NCI-H2171 treated with DMSO at 0.1 percent for 48 hours (cell line): ENCODE results near the gene NBL1.

Experiments used
- DNase-seq: peaks from one replicate; lab custom pipeline; 2025; lab: John Stamatoyannopoulos, UW

NBL1 gene

GRCh38 chr1:19670787-19671186 is 26.7 kb downstream of the NBL1 start:
- no peak for DNase-seq

GRCh38 chr1:19672237-19672636 is 28.1 kb downstream of the NBL1 start:
- DNase-seq = no peak

GRCh38 chr1:19675797-19676196 is 31.7 kb downstream of the NBL1 start:
- DNase-seq = no peak

- DNase-seq = no peak
Observed at GRCh38 chr1:19676438-19676922, 32.4 kb downstream of the NBL1 start.

- no peak for DNase-seq
Observed at GRCh38 chr1:19678493-19678892, 34.4 kb downstream of the NBL1 start.

GRCh38 chr1:19678931-19679453 is 34.9 kb downstream of the NBL1 start:
- no peak for DNase-seq

- no peak for DNase-seq
Observed at GRCh38 chr1:19679691-19680090, 35.6 kb downstream of the NBL1 start.

- DNase-seq = no peak
Observed at GRCh38 chr1:19680644-19681043, 36.5 kb downstream of the NBL1 start.

- no peak for DNase-seq
Observed at GRCh38 chr1:19682257-19682656, 38.1 kb downstream of the NBL1 start.

- no peak for DNase-seq
Observed at GRCh38 chr1:19682901-19683300, 38.8 kb downstream of the NBL1 start.

GRCh38 chr1:19683351-19683750 is 39.2 kb downstream of the NBL1 start:
- DNase-seq = no peak

GRCh38 chr1:19684677-19685076 is 40.6 kb downstream of the NBL1 start:
- DNase-seq = no peak

GRCh38 chr1:19685994-19686393 is 41.9 kb downstream of the NBL1 start:
- DNase-seq = no peak

GRCh38 chr1:19687414-19687813 is 43.3 kb downstream of the NBL1 start:
- no peak for DNase-seq

- DNase-seq = no peak
Observed at GRCh38 chr1:19688041-19688842, 44.1 kb downstream of the NBL1 start.

- no peak for DNase-seq
Observed at GRCh38 chr1:19689085-19689757, 45.1 kb downstream of the NBL1 start.

- DNase-seq = no peak
Observed at GRCh38 chr1:19689856-19690255, 45.7 kb downstream of the NBL1 start.

- no peak for DNase-seq
Observed at GRCh38 chr1:19690342-19690741, 46.2 kb downstream of the NBL1 start.

- DNase-seq = no peak
Observed at GRCh38 chr1:19694298-19694697, 50.2 kb downstream of the NBL1 start.

GRCh38 chr1:19695772-19696171 is 51.7 kb downstream of the NBL1 start:
- DNase-seq = no peak

GRCh38 chr1:19696820-19697219 is 52.7 kb downstream of the NBL1 start:
- DNase-seq = no peak

GRCh38 chr1:19698181-19698580 is 54.1 kb downstream of the NBL1 start:
- DNase-seq = no peak

GRCh38 chr1:19700079-19700777 is 56.1 kb downstream of the NBL1 start:
- DNase-seq = no peak
